Parathyroid adenoma (tissue), 2 donors: Measurements from ENCODE around the gene MARCKS.
A peak's percentile ranks its signal among the peaks of the same experiment; 100 is the strongest.

Source experiments
- H2AFZ ChIP-seq: fragments of 300-600 bp; sonication (generic); one replicate; pipeline ENCODE4 v1.7.0; 2017; ENCODE audit warnings: antibody characterized with exemption, mild to moderate bottlenecking
- H3K27ac ChIP-seq: fragments of 300-600 bp; sonication (generic); one replicate; pipeline ENCODE4 v1.7.0; 2017
- H3K27me3 ChIP-seq: fragments of 300-600 bp; sonication (generic); one replicate; pipeline ENCODE4 v1.7.0; 2017; ENCODE audit warnings: low read length; ENCODE audit not compliant: control insufficient read depth, insufficient read depth
- H3K36me3 ChIP-seq: fragments of 300-600 bp; sonication (generic); one replicate; pipeline ENCODE4 v1.7.0; 2017; ENCODE audit warnings: low read length; ENCODE audit not compliant: control insufficient read depth, insufficient read depth
- H3K4me1 ChIP-seq: fragments of 300-600 bp; sonication (generic); one replicate; pipeline ENCODE4 v1.7.0; 2017; ENCODE audit warnings: control low read depth
- H3K4me2 ChIP-seq: fragments of 300-600 bp; sonication (generic); one replicate; pipeline ENCODE4 v1.7.0; 2017; ENCODE audit warnings: low read length
- H3K4me3 ChIP-seq: fragments of 300-600 bp; sonication (generic); one replicate; pipeline ENCODE4 v1.7.0; 2017; ENCODE audit warnings: low read depth, low read length
- H3K79me2 ChIP-seq: fragments of 300-600 bp; sonication (generic); one replicate; pipeline ENCODE4 v1.7.0; 2017; ENCODE audit warnings: control low read depth
- H3K9ac ChIP-seq: fragments of 300-600 bp; sonication (generic); one replicate; pipeline ENCODE4 v1.7.0; 2017; ENCODE audit warnings: mild to moderate bottlenecking
- H3K9me3 ChIP-seq: fragments of 300-600 bp; sonication (generic); one replicate; pipeline ENCODE4 v1.7.0; 2017; ENCODE audit warnings: low read length; ENCODE audit not compliant: control insufficient read depth
- CTCF ChIP-seq: fragments of 300-600 bp; sonication (generic); IDR thresholded peaks from one replicate; pipeline ENCODE4 v1.7.0; 2017; ENCODE audit warnings: antibody characterized with exemption, mild to moderate bottlenecking
- donor health status: primary hyperparathyroidism.

Gene MARCKS

GRCh38 chr6:113879186-113880096 lies 22.3 kb downstream of the MARCKS start:
- H3K9ac ChIP-seq = no peak overlapping the region
- H3K4me2 ChIP-seq = no peak overlapping the region
- TF ChIP-seq CTCF = peak; percentile 77
- peak overlapping the region; percentile 19 for H2AFZ ChIP-seq
- H3K4me3 ChIP-seq = no peak overlapping the region
- H3K27ac ChIP-seq = no peak overlapping the region
- H3K27me3 ChIP-seq = no peaks in the 10 kb centered on the region
- no peaks in the 10 kb centered on the region for H3K9me3 ChIP-seq
- no peaks in the 10 kb centered on the region for H3K79me2 ChIP-seq
- no peaks in the 10 kb centered on the region for H3K4me1 ChIP-seq
- no peaks in the 10 kb centered on the region for H3K36me3 ChIP-seq

- TF ChIP-seq CTCF = no peak
- Histone ChIP-seq H3K4me1 (no peaks in the 10 kb centered on the region), H2AFZ (peak overlapping the region; percentile 7), H3K9ac (no peak overlapping the region), H3K9me3 (no peaks in the 10 kb centered on the region), H3K79me2 (no peaks in the 10 kb centered on the region), H3K4me3 (no peak overlapping the region), H3K4me2 (no peak overlapping the region), H3K27me3 (no peaks in the 10 kb centered on the region), H3K27ac (no peak overlapping the region), H3K36me3 (no peaks in the 10 kb centered on the region)
Measured at GRCh38 chr6:113881478-113881980, 24.4 kb downstream of the MARCKS start.

- H3K36me3 ChIP-seq = no peaks in the 10 kb centered on the region
- no peak overlapping the region for H3K4me3 ChIP-seq
- H3K27ac ChIP-seq = no peak overlapping the region
- H3K4me2 ChIP-seq = no peak overlapping the region
- H2AFZ ChIP-seq = no peak overlapping the region
- H3K27me3 ChIP-seq = no peaks in the 10 kb centered on the region
- H3K9ac ChIP-seq = no peak overlapping the region
- no peak for TF ChIP-seq CTCF
- H3K4me1 ChIP-seq = no peaks in the 10 kb centered on the region
- H3K79me2 ChIP-seq = no peaks in the 10 kb centered on the region
- no peaks in the 10 kb centered on the region for H3K9me3 ChIP-seq
Measured at GRCh38 chr6:113882336-113883022, 25.3 kb downstream of the MARCKS start.

GRCh38 chr6:113884011-113884410 lies 26.9 kb downstream of the MARCKS start:
- Histone ChIP-seq H3K27ac (no peak overlapping the region), H3K4me3 (no peak overlapping the region), H3K79me2 (no peaks in the 10 kb centered on the region), H3K36me3 (no peaks in the 10 kb centered on the region), H3K4me1 (no peaks in the 10 kb centered on the region), H3K4me2 (no peak overlapping the region), H3K9me3 (no peaks in the 10 kb centered on the region), H2AFZ (no peak overlapping the region), H3K9ac (no peak overlapping the region), H3K27me3 (no peaks in the 10 kb centered on the region)
- no peak for TF ChIP-seq CTCF
